Peyer's patch (tissue), 4 donors: Measurements from ENCODE around the gene CDKN3. TPM values are rescaled to one million over a fixed set of nuclear protein-coding genes. Genes with fewer than 3 reads are reported as not detected.
"Not testable (repeated sequence)": the region's sequence is repeated elsewhere in the genome, so short reads cannot be mapped to it uniquely, and the experiment has no call there.

Experiments
- DNase-seq, 3 donors: peaks; one replicate each; pipeline ENCODE4 v3.0.0-alpha.2; 2017 to 2019
- H3K27ac ChIP-seq, 4 donors: fragments of 200-600 bp; sonication (generic); one replicate each; pipeline ENCODE4 v1.5.1; 2016 to 2019
- H3K27me3 ChIP-seq, 2 donors: fragments of 200-600 bp; sonication (generic); one replicate each; pipeline ENCODE4 v1.5.1; 2019
- H3K36me3 ChIP-seq, 3 donors: fragments of 200-600 bp; sonication (generic); one replicate each; pipeline ENCODE4 v1.5.1; 2016 to 2019
- H3K4me1 ChIP-seq, 4 donors: fragments of 200-600 bp; sonication (generic); one replicate each; pipeline ENCODE4 v1.5.1; 2016 to 2019
- H3K4me3 ChIP-seq, 4 donors: fragments of 200-600 bp; sonication (generic); 1 replicate in 3 of 4; 2 replicates in 1 of 4; pipeline ENCODE4 v1.5.1; 2016 to 2019; ENCODE audit warnings: mild to moderate bottlenecking in 1 of 4
- H3K9me3 ChIP-seq, 4 donors: fragments of 200-600 bp; sonication (generic); one replicate each; pipeline ENCODE4 v1.5.1; 2016 to 2019; ENCODE audit warnings: mild to moderate bottlenecking in 1 of 4
- CTCF ChIP-seq, 6 experiments: fragments of 450-650 bp in 4 of 6; fragments of 200-600 bp in 2 of 6; sonication (generic) in 1 of 6; IDR thresholded peaks; one replicate each; pipeline ENCODE4 v1.5.1; 2017 to 2019; ENCODE audit warnings: antibody characterized with exemption in 6 of 6, mild to moderate bottlenecking in 3 of 6, moderate library complexity in 1 of 6
- POLR2A ChIP-seq, 2 donors: fragments of 450-650 bp; IDR thresholded peaks; one replicate each; pipeline ENCODE4 v1.5.1; 2017; ENCODE audit warnings: antibody characterized with exemption in 2 of 2, mild to moderate bottlenecking in 2 of 2, moderate library complexity in 2 of 2
- total RNA-seq, 4 donors: library from RNA; depleted of rRNA; stranded (reverse); fragments of >200 nt; gene quantifications; one replicate each; pipeline ENCODE4 v1.1.0, GENCODE V29; 2016

The CDKN3 gene
- total RNA-seq, 4 donors from 2014 or later: 1.6 to 7.4 (median 4.3) TPM

DNA sequence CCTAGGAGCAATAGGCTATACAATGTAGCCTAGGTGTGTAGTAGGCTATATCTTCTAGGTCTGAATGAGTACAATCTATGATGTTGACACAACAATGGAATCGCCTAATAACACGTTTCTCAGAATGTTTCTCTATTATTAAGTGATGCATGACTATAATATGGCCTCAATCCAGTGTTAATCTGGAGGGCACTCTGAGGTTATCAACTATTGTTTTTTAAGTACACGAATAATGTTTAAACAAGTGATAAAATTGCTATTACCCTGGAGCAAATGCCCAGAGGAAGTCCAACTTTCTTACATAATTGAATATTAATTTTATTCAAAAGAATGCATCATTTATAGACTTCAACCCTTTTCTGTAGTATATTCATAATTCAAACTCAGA lies 60.8 kb downstream of the CDKN3 start:
- Histone ChIP-seq H3K4me1 (no peaks in the 10 kb centered on the region), H3K4me3 (no peak overlapping the region), H3K27me3 (no peaks in the 10 kb centered on the region), H3K36me3 (no peaks in the 10 kb centered on the region), H3K27ac (no peak overlapping the region), H3K9me3 (peaks cover 0 to 6% (median 0%) of the 10 kb centered on the region in 4 donors)
- no peak for TF ChIP-seq POLR2A (IDR thresholded peaks at IDR 0.05)
- no peak for TF ChIP-seq CTCF (IDR thresholded peaks at IDR 0.05)
- no peak for DNase-seq

- not testable (repeated sequence) for H3K4me3 ChIP-seq, H3K27me3 ChIP-seq, H3K27ac ChIP-seq, DNase-seq, H3K36me3 ChIP-seq, H3K4me1 ChIP-seq, H3K9me3 ChIP-seq
Measured at GRCh38 chr14:54458536-54458935, 61.7 kb downstream of the CDKN3 start.

DNA sequence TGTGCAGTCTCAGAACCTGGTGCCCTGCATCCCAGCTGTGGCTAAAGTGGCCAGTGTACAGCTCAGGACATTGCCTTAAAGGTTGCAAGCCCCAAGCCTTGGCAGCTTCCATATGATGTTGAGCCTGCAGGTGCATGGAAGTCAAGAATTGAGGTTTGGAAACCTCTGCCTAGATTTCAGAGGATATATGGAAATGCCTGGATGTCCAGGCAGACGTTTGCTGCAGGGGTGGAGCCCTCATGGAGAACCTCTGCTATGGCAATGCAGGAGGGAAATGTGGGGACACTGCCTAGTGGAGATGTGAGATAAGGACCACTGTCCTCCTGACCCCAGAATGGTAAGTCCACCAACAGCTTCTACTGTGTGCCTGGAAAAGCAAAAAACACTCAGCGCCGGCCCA lies 62.3 kb downstream of the CDKN3 start:
- DNase-seq: no peak
- no peak for TF ChIP-seq POLR2A (IDR thresholded peaks at IDR 0.05)
- TF ChIP-seq CTCF (IDR thresholded peaks at IDR 0.05): no peak
- Histone ChIP-seq H3K27me3 (no peaks in the 10 kb centered on the region), H3K9me3 (peaks cover 0 to 6% (median 0%) of the 10 kb centered on the region in 4 donors), H3K4me1 (no peaks in the 10 kb centered on the region), H3K36me3 (no peaks in the 10 kb centered on the region), H3K4me3 (no peak overlapping the region), H3K27ac (no peak overlapping the region)

DNA sequence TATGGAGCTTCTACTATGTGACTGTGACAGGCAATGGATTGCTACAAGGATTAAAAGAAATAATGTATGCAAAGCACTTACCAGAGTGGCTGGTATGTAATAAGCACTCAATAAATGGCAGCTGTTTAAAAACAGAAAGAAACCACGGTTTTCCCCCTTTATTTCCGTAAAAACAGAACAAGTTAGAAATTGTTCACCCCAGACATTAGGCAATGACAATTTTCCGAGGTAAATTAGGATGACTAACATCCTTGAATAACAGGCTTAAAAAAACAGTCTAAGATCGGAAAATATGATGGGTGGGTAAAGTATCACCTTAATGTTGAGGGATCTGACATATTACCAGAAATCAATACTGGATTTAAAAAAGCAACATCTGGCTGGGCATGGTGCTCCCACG lies 65.2 kb downstream of the CDKN3 start:
- TF ChIP-seq POLR2A (IDR thresholded peaks at IDR 0.05) (no peak), CTCF (IDR thresholded peaks at IDR 0.05) (no peak)
- no peak for DNase-seq
- H3K27ac ChIP-seq: no peak overlapping the region
- no peaks in the 10 kb centered on the region for H3K36me3 ChIP-seq
- no peaks in the 10 kb centered on the region for H3K27me3 ChIP-seq
- peaks cover 0 to 6% (median 0%) of the 10 kb centered on the region in 4 donors for H3K9me3 ChIP-seq
- no peak overlapping the region for H3K4me3 ChIP-seq
- no peaks in the 10 kb centered on the region for H3K4me1 ChIP-seq

DNA sequence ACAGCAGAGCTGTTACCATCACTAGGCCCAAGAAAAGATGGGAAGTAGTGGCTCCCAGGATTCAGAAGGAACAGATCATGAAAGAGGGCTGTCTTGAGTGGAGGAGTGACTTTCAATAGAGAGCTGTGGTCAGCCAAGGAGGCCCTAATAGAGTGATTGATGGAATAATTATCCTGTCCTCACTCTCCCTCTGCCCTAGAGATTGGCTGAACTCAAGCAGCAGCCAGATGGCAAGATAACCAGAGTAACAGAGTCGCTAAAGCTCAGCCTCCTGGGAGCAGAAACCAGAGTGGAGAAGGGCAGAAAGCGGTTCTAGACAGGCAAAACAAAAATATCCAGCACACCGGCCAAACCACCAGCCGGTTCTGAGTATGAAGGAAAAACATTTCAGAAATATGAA lies 68.8 kb downstream of the CDKN3 start:
- Histone ChIP-seq H3K4me3 (no peak overlapping the region), H3K9me3 (no peaks in the 10 kb centered on the region), H3K27ac (no peak overlapping the region), H3K27me3 (no peaks in the 10 kb centered on the region), H3K36me3 (no peaks in the 10 kb centered on the region), H3K4me1 (no peaks in the 10 kb centered on the region)
- no peak for DNase-seq
- TF ChIP-seq CTCF (IDR thresholded peaks at IDR 0.05) (no peak), POLR2A (IDR thresholded peaks at IDR 0.05) (no peak)

GRCh38 chr14:54467280-54467679 lies 70.5 kb downstream of the CDKN3 start:
- Histone ChIP-seq H3K9me3 (no peaks in the 10 kb centered on the region), H3K36me3 (no peaks in the 10 kb centered on the region), H3K4me3 (no peak overlapping the region), H3K4me1 (no peaks in the 10 kb centered on the region), H3K27ac (no peak overlapping the region), H3K27me3 (no peaks in the 10 kb centered on the region)
- TF ChIP-seq POLR2A (IDR thresholded peaks at IDR 0.05) (no peak), CTCF (IDR thresholded peaks at IDR 0.05) (no peak)
- DNase-seq: no peak

Other genes starting within 250 kb of the CDKN3 start
- gene CNIH1, start 44.4 kb downstream of the CDKN3 start, total RNA-seq: 100 to 1,000 TPM in 3 of 4 donors, 10 to 100 TPM in 1; 61.1 to 130 (median 121) TPM
- 10 to 100 TPM; 35.5 to 60.9 (median 41.3) TPM for gene GMFB, start 92.0 kb downstream of the CDKN3 start, total RNA-seq
- 10 to 100 TPM; 11.6 to 26.8 (median 19.0) TPM for gene CGRRF1, start 112.9 kb downstream of the CDKN3 start, total RNA-seq
- gene SAMD4A, start 170.1 kb downstream of the CDKN3 start, total RNA-seq: 10 to 100 TPM; 17.0 to 39.6 (median 21.3) TPM